Activated naive CD8-positive, alpha-beta T cell treated with anti-CD3 and anti-CD28 coated beads, Interleukin-2, amount 50 U/mL, for 24 hours (primary cell): ENCODE results near the gene HSPA12B.

ENCODE experiments used
- ATAC-seq: fragments of 150-1000 bp; cut with Tn5 transposase; one replicate; pipeline ENCODE4 v1.10.0; 2021
- DNase-seq: peaks from one replicate; pipeline ENCODE4 v3.0.0; 2021
- H3K27ac Mint-ChIP-seq: one replicate; pipeline ENCODE4 v1.8.0; 2021; ENCODE audit warnings: mild to moderate bottlenecking, mixed read lengths
- H3K27me3 Mint-ChIP-seq: one replicate; pipeline ENCODE4 v1.8.0; 2021; ENCODE audit warnings: mixed read lengths
- H3K36me3 Mint-ChIP-seq: one replicate; pipeline ENCODE4 v1.8.0; 2021; ENCODE audit warnings: low read depth, mixed read lengths
- H3K4me1 Mint-ChIP-seq: one replicate; pipeline ENCODE4 v1.8.0; 2021; ENCODE audit warnings: mixed read lengths
- H3K4me3 Mint-ChIP-seq: one replicate; pipeline ENCODE4 v1.8.0; 2021; ENCODE audit warnings: mild to moderate bottlenecking, moderate library complexity, mixed read lengths
- H3K9me3 Mint-ChIP-seq: one replicate; pipeline ENCODE4 v1.8.0; 2021; ENCODE audit warnings: mixed read lengths

HSPA12B gene

GRCh38 chr20:3729811-3730540 lies 2.5 kb upstream of the HSPA12B start:
- H3K27ac Mint-ChIP-seq = no peak overlapping the region
- no peaks in the 10 kb centered on the region for H3K9me3 Mint-ChIP-seq
- DNase-seq = no peak
- H3K27me3 Mint-ChIP-seq = peaks cover 50% of the 10 kb centered on the region
- H3K4me1 Mint-ChIP-seq = no peaks in the 10 kb centered on the region
- no peak overlapping the region for H3K4me3 Mint-ChIP-seq
- no peaks in the 10 kb centered on the region for H3K36me3 Mint-ChIP-seq
- ATAC-seq = no peak

- ATAC-seq = no peak
- no peak overlapping the region for H3K27ac Mint-ChIP-seq
- no peaks in the 10 kb centered on the region for H3K9me3 Mint-ChIP-seq
- no peaks in the 10 kb centered on the region for H3K4me1 Mint-ChIP-seq
- no peak for DNase-seq
- H3K27me3 Mint-ChIP-seq = peaks cover 49% of the 10 kb centered on the region
- no peak overlapping the region for H3K4me3 Mint-ChIP-seq
- H3K36me3 Mint-ChIP-seq = no peaks in the 10 kb centered on the region
These were observed 1.4 kb upstream of the HSPA12B start for GRCh38 chr20:3730803-3731672.

GRCh38 chr20:3731944-3732326 lies 550 bp upstream of the HSPA12B start:
- Mint-ChIP-seq H3K36me3 (no peaks in the 10 kb centered on the region), H3K9me3 (no peaks in the 10 kb centered on the region), H3K4me3 (no peak overlapping the region), H3K27me3 (peaks cover 48% of the 10 kb centered on the region), H3K27ac (no peak overlapping the region), H3K4me1 (no peaks in the 10 kb centered on the region)
- DNase-seq = no peak
- ATAC-seq = no peak

GRCh38 chr20:3733119-3733995 lies 872 bp downstream of the HSPA12B start:
- Mint-ChIP-seq H3K27me3 (peaks cover 35% of the 10 kb centered on the region), H3K4me3 (no peak overlapping the region), H3K4me1 (no peaks in the 10 kb centered on the region), H3K9me3 (no peaks in the 10 kb centered on the region), H3K27ac (no peak overlapping the region), H3K36me3 (no peaks in the 10 kb centered on the region)
- ATAC-seq (no peak), DNase-seq (no peak)

- Mint-ChIP-seq H3K27me3 (peaks cover 33% of the 10 kb centered on the region), H3K27ac (no peak overlapping the region), H3K36me3 (no peaks in the 10 kb centered on the region), H3K4me3 (no peak overlapping the region), H3K4me1 (no peaks in the 10 kb centered on the region), H3K9me3 (no peaks in the 10 kb centered on the region)
- ATAC-seq = no peak
- DNase-seq = no peak
These were observed 1.8 kb downstream of the HSPA12B start for GRCh38 chr20:3734111-3734843.

GRCh38 chr20:3735768-3736167 lies 3.3 kb downstream of the HSPA12B start:
- Mint-ChIP-seq H3K4me1 (no peaks in the 10 kb centered on the region), H3K27me3 (peaks cover 26% of the 10 kb centered on the region), H3K27ac (no peak overlapping the region), H3K4me3 (no peak overlapping the region), H3K9me3 (no peaks in the 10 kb centered on the region), H3K36me3 (no peaks in the 10 kb centered on the region)
- DNase-seq (no peak), ATAC-seq (no peak)

GRCh38 chr20:3738111-3739053 lies 5.9 kb downstream of the HSPA12B start:
- ATAC-seq = no peak
- no peaks in the 10 kb centered on the region for H3K9me3 Mint-ChIP-seq
- peaks cover 7% of the 10 kb centered on the region for H3K27me3 Mint-ChIP-seq
- no peaks in the 10 kb centered on the region for H3K4me1 Mint-ChIP-seq
- DNase-seq = no peak
- no peak overlapping the region for H3K27ac Mint-ChIP-seq
- no peaks in the 10 kb centered on the region for H3K36me3 Mint-ChIP-seq
- H3K4me3 Mint-ChIP-seq = no peak overlapping the region

GRCh38 chr20:3739054-3739925 lies 6.8 kb downstream of the HSPA12B start:
- Mint-ChIP-seq H3K27me3 (peaks cover 4% of the 10 kb centered on the region), H3K27ac (no peak overlapping the region), H3K4me3 (no peak overlapping the region), H3K36me3 (no peaks in the 10 kb centered on the region), H3K4me1 (no peaks in the 10 kb centered on the region), H3K9me3 (no peaks in the 10 kb centered on the region)
- no peak for ATAC-seq
- DNase-seq = no peak

- no peak for ATAC-seq
- H3K27me3 Mint-ChIP-seq = peaks cover 7% of the 10 kb centered on the region
These were observed 7.5 kb downstream of the HSPA12B start for GRCh38 chr20:3739926-3740451.

GRCh38 chr20:3740615-3741301 lies 8.3 kb downstream of the HSPA12B start:
- Mint-ChIP-seq H3K9me3 (no peaks in the 10 kb centered on the region), H3K27ac (no peak overlapping the region), H3K4me1 (peaks cover 5% of the 10 kb centered on the region)

More at GRCh38 chr20:3739926-3740451, 7.5 kb downstream of the HSPA12B start:
- no peak for DNase-seq
- H3K4me1 Mint-ChIP-seq = peaks cover 3% of the 10 kb centered on the region
- no peak overlapping the region for H3K27ac Mint-ChIP-seq
- no peaks in the 10 kb centered on the region for H3K9me3 Mint-ChIP-seq
- no peaks in the 10 kb centered on the region for H3K36me3 Mint-ChIP-seq
- H3K4me3 Mint-ChIP-seq = no peak overlapping the region

GRCh38 chr20:3741836-3742458 lies 9.5 kb downstream of the HSPA12B start:
- Mint-ChIP-seq H3K4me1 (peaks cover 5% of the 10 kb centered on the region), H3K9me3 (no peaks in the 10 kb centered on the region), H3K27me3 (peaks cover 6% of the 10 kb centered on the region), H3K27ac (no peak overlapping the region), H3K4me3 (no peak overlapping the region), H3K36me3 (no peaks in the 10 kb centered on the region)
- DNase-seq (no peak), ATAC-seq (no peak)

More at GRCh38 chr20:3740615-3741301, 8.3 kb downstream of the HSPA12B start:
- Mint-ChIP-seq H3K27me3 (peaks cover 5% of the 10 kb centered on the region), H3K36me3 (no peaks in the 10 kb centered on the region), H3K4me3 (no peak overlapping the region)
- DNase-seq (no peak), ATAC-seq (no peak)
